Lung microvascular endothelial cell (primary cell): Measurements from ENCODE around the gene PIK3C2B. TPM values are rescaled to one million over a fixed set of nuclear protein-coding genes. Genes with fewer than 3 reads are reported as not detected.
"Not testable (repeated sequence)": the region's sequence is repeated elsewhere in the genome, so short reads cannot be mapped to it uniquely, and the experiment has no call there.

Experiments used
- DNase-seq, 2 donors: peaks; one replicate each; pipeline versions ENCODE4 v3.0.0 to v3.0.0-alpha.2; 2010; ENCODE audit warnings: low read depth in 2 of 2
- total RNA-seq: library from RNA; depleted of rRNA; stranded (reverse); fragments of >200 nt; gene quantifications from 2 replicates; pipeline ENCODE4 v1.2.1, GENCODE V29; 2014

PIK3C2B gene, protein sequence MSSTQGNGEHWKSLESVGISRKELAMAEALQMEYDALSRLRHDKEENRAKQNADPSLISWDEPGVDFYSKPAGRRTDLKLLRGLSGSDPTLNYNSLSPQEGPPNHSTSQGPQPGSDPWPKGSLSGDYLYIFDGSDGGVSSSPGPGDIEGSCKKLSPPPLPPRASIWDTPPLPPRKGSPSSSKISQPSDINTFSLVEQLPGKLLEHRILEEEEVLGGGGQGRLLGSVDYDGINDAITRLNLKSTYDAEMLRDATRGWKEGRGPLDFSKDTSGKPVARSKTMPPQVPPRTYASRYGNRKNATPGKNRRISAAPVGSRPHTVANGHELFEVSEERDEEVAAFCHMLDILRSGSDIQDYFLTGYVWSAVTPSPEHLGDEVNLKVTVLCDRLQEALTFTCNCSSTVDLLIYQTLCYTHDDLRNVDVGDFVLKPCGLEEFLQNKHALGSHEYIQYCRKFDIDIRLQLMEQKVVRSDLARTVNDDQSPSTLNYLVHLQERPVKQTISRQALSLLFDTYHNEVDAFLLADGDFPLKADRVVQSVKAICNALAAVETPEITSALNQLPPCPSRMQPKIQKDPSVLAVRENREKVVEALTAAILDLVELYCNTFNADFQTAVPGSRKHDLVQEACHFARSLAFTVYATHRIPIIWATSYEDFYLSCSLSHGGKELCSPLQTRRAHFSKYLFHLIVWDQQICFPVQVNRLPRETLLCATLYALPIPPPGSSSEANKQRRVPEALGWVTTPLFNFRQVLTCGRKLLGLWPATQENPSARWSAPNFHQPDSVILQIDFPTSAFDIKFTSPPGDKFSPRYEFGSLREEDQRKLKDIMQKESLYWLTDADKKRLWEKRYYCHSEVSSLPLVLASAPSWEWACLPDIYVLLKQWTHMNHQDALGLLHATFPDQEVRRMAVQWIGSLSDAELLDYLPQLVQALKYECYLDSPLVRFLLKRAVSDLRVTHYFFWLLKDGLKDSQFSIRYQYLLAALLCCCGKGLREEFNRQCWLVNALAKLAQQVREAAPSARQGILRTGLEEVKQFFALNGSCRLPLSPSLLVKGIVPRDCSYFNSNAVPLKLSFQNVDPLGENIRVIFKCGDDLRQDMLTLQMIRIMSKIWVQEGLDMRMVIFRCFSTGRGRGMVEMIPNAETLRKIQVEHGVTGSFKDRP (N-terminal part only)
- 10.7 and 15.5 TPM in 2 replicates for total RNA-seq

GRCh38 chr1:204494281-204495077 is at the start of gene PIK3C2B:
PIK3C2B (minus strand) TSS chr1:204494805; CDS start chr1:204469802, 25,003 bp downstream.
- DNase-seq, result peak; percentile 86 to 91

- DNase-seq, result peak in 1 of 2 donors; percentile 68
Measured at GRCh38 chr1:204544321-204544720, 49.7 kb upstream of the PIK3C2B start.

DNA sequence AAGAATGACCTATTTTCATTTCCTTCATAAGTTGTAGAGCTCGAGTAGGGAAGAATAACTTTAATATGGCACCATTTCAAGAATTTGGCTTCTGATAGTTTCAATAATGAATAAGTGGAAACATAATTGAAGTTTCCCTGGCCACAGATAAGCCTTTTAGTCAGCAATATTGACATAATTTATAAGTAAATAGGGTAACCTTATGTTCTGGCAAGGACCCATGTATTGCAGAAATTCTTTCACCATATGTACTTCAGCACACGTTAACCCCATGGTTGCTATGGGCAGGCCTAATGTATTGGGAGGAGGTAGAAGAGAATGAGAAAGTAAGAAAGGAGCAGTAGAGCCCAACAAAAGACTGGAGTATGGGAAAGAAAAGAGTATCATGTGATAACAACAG is 47.0 kb upstream of the PIK3C2B start:
- peak in 1 of 2 donors; percentile 64 for DNase-seq

GRCh38 chr1:204532832-204533231 is 38.2 kb upstream of the PIK3C2B start:
- no peak for DNase-seq

DNA sequence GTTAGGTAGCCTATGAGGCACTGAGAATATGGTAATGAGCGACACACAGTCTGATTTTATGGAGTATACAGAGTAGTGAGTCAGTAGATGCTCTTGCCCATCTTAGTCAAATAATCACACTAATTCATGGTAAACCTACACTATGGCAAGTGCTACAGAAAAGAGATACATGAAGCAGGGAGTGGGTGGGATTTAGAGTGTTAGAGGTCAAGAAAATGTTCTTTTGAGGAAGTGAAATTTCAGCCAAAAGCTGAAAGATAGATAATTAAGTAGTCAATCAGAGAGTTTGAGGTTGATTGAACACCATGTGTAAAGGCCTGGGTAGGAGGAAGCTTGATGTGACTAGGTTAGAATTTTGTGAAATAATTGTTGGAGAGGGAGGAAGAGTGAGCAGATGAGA is 36.3 kb upstream of the PIK3C2B start:
- no peak for DNase-seq

GRCh38 chr1:204529371-204529895 is 34.8 kb upstream of the PIK3C2B start:
- no peak for DNase-seq

GRCh38 chr1:204528677-204529076 is 34.1 kb upstream of the PIK3C2B start:
- DNase-seq, result no peak

DNA sequence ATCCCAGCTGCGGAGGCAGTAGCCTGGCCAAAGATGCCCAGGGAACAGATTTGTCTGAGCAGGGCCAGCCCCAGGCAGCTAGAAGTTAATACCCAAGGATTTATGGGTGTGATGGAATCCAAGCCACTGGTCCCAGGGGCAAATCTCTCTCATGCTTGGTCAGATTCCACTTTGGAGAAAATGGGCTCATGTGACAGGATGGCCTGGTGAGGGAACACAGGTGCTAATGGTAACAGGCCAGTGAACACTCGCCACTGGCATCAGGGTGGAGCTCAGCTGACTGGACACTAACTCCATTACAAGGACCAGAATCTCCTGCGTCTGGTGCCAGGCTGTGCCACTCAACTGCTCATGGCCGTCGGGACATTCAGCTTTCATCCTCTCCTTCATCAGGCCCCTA is 33.6 kb upstream of the PIK3C2B start:
- DNase-seq, result no peak

DNA sequence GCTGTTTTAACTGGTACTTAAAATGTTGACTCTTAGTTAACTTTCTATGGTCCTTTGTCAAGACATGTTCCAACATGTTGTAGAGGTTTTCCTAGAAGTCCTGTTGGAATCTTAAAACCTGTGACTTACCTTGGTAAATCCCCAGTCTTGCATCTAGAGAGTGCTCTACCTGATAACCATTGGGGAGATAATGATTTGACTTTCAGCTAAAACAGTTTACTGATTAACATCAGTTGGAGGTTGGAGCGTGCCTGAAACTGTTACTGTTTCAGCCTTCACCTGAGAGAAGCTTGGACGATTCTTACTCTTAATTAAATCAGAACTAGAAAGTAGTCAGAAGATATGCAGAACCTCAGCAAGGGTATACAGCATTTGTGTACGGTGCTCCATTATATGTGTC is 30.4 kb upstream of the PIK3C2B start:
- no peak for DNase-seq

DNA sequence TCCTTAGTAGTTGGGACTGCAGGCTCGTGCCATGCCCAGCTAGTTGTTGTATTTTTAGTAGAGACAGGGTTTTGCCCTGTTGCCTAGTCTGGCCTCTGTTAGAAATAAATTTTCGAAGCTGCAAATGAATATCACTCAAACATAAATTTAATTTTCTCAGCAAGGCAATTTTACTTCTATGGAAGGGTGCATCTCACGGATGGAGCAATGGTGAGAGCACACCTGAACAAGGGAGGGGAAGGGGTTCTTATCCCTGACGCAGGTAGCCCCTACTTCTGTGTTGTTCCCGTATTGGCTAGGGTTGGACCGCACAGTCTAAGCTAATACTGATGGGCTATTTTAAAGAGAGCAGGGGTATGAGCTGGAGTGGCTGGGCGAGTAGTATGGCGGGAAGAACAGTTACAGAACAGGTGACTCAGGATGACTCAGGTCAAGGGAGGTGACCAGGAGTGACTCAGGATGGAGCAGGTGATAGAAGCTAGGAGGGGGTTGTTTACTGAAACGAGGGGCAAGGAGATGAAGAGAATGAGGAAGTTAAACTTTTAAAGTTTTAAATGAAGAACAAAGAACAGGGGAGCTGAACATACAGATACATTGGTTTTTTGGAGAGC is 29.1 kb upstream of the PIK3C2B start:
- DNase-seq, result no peak

- DNase-seq, result not testable (repeated sequence)
Measured at GRCh38 chr1:204521941-204522521, 27.4 kb upstream of the PIK3C2B start.

DNA sequence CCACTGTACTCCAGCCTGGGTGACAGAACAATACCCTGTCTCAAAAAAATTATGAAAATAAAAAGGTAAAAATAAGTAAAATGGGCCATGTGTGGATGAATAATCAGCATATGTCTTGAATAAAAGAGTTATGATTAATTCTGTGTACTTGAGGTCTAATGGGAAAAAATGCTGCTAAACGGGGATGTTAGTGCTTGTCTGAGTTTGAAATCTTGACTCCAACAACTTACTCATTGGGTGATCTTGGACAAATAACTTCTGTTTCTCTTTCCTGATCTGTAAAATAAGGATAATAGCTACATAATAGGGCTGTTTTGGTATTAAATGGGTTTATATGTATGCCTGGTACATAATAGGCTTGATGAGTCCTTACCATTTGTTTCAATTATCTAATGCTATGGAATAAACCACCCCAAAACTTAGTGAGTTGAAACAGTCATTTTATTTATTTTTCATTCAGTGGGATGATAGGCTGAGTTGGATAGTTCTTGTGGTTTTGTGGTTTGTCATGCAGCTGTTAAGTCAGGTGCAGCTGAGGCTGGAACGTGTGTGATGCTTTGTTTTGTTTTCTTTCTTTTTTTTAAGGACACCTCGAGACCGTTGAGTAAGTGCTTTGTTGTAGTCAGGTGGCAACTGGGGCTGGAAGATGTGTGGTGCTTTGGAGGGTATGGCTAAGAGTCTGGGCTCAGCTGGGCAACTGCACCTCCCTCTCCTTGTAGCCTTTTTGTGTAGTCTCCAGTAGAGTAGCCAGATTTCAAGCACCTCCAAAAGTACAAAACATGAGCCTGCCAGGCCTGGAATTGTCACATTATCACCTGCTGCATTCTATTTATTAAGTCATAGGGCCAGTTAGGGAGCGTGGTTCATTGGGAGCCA is 26.5 kb upstream of the PIK3C2B start:
- peak in 1 of 2 donors; percentile 69 for DNase-seq

GRCh38 chr1:204517382-204517781 is 22.8 kb upstream of the PIK3C2B start:
- DNase-seq, result not testable (repeated sequence)

DNA sequence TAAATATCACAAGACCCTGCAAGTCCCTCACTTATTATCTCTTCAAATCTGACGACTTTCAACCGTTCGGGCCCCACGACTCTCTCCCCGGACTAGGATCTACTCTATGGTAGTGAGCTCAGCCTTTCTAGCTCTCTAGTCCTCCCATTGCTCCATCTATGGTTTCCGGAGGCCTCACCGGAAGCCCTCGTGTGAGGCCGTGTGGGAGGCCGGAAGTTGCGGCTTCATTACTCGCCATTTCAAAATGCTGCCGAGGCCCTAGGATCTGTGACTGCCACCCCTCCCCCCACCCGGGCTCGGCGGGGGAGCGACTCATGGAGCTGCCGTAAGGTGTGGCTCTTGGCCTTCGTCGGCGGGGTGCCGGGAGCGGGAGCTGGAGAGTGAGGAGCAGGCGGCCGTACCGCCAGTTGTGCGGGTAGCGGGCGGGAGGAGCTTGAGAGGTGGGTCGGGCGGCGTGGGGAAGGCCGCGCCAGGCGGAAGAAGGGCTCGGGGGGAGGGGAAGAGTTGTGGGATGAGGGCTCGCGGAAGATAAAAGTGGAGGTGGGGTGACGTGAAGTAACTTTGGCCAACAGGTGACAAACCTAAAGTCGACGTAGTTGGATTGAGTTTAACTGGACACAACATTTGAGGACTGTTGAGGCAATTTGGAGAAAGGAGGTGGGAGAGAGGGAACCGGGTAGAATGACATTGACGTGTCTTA is 21.7 kb upstream of the PIK3C2B start, which contains the start of gene MDM4:
Gene MDM4, plus strand, starts transcription at position 227 of the 700 bp plus-strand sequence. CDS start 9,113 bp downstream, outside the sequence.
- DNase-seq, result peak; percentile 96

DNA sequence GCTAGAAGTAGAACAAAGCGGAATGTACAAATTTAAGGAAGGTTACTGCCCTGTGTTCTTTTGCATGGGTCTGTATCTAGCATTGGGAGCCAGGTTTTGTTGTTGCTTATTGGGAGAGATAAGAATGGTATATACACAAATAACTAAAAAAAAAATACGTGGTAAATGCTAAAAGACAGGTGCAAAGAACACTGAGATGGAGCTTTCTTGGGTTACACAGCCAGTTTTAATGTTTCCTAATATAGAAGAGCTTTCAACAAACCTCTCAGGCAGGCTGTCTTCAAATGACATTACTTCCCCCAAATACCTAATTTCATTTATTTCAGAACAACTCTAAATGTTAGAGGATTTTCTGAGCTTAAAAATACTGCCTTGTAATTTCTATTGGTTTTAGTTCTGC is 20.2 kb upstream of the PIK3C2B start:
- DNase-seq, result no peak

GRCh38 chr1:204513117-204513716 is 18.6 kb upstream of the PIK3C2B start:
- no peak for DNase-seq

DNA sequence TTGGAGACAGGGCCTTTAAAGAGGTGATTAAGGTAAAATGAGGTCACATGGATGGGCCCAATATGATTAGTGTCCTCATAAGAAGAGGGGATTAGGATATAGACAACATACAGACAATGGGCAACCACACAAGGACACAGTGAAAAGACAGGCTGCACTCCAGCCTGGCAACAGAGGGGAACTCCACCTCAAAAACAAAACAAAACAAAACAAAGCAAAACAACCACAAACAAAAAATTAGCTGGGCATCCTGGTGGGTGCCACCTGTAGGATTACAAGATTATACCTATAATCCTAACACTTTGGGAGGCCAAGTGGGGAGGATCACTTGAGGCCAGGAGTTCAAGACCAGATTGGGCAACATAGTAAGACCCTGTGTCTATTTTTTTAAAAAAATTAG is 16.8 kb upstream of the PIK3C2B start:
- DNase-seq, result no peak

GRCh38 chr1:204509186-204509635 is 14.6 kb upstream of the PIK3C2B start:
- DNase-seq, result no peak
